MCF 10A (cell line): ENCODE measurements around the gene CDCA3. TPM values are rescaled to one million over a fixed set of nuclear protein-coding genes. Genes with fewer than 3 reads are reported as not detected.
"Not testable (repeated sequence)": the region's sequence is repeated elsewhere in the genome, so short reads cannot be mapped to it uniquely, and the experiment has no call there.

Experiments
- BruUV-seq: library from RNA; stranded (reverse); fragments of 400-500 nt; replicated peaks from 2 replicates; lab custom pipeline; 2021; lab: Mats Ljungman, UMichigan
- CTCF ChIA-PET: fragments of 300-600 bp; sonication (Branson Sonifier 250); formaldehyde crosslinking; extraction: SDS; loops from one replicate; lab custom pipeline; 2021; ENCODE audit warnings: antibody characterized with exemption, inconsistent platforms; lab: Yijun Ruan, JAX
- POLR2A ChIA-PET: fragments of 300-600, 350-650 bp; sonication (Branson Sonifier 250); formaldehyde crosslinking; extraction: SDS; loops from one replicate; lab custom pipeline; 2020; ENCODE audit warnings: antibody characterized with exemption, inconsistent platforms; lab: Yijun Ruan, JAX
- DNase-seq: peaks from one replicate; pipeline ENCODE4 v3.0.0-alpha.2; 2018; ENCODE audit not compliant: unreplicated experiment
- H3K27ac Mint-ChIP-seq: one replicate; pipeline ENCODE4 v1.8.0; 2022; ENCODE audit warnings: mild to moderate bottlenecking, low read depth, mixed read lengths; ENCODE audit not compliant: unreplicated experiment
- H3K27me3 Mint-ChIP-seq: one replicate; pipeline ENCODE4 v1.8.0; 2022; ENCODE audit warnings: mixed read lengths; ENCODE audit not compliant: insufficient read depth, unreplicated experiment
- H3K36me3 Mint-ChIP-seq: one replicate; pipeline ENCODE4 v1.8.0; 2022; ENCODE audit warnings: mild to moderate bottlenecking, moderate library complexity, mixed read lengths; ENCODE audit not compliant: insufficient read depth, unreplicated experiment
- H3K4me1 Mint-ChIP-seq: one replicate; pipeline ENCODE4 v1.8.0; 2022; ENCODE audit warnings: mixed read lengths; ENCODE audit not compliant: insufficient read depth, unreplicated experiment
- H3K4me3 Mint-ChIP-seq: one replicate; pipeline ENCODE4 v1.8.0; 2022; ENCODE audit warnings: mild to moderate bottlenecking, moderate library complexity, mixed read lengths; ENCODE audit not compliant: unreplicated experiment
- H3K9me3 Mint-ChIP-seq: one replicate; pipeline ENCODE4 v1.8.0; 2022; ENCODE audit warnings: mixed read lengths; ENCODE audit not compliant: unreplicated experiment
- intact Hi-C: fragments of 100-400 bp; cut with micrococcal nuclease; formaldehyde crosslinking; loops from 2 replicates; pipeline ENCODE4 v1.14.1; 2022
- total RNA-seq: library from RNA; stranded (reverse); gene quantifications from 2 replicates; pipeline ENCODE4 v1.2.3, GENCODE V29; 2022
- TF ChIP-seq, protein P1 (sequence below): fragments of 200-600 bp; IDR thresholded peaks from one replicate; pipeline ENCODE4 v1.8.0; 2022; ENCODE audit warnings: antibody characterized with exemption, mild to moderate bottlenecking; ENCODE audit not compliant: unreplicated experiment

The CDCA3 gene
- total RNA-seq, 1 experiment from 2014 or later = 25.5 TPM

DNA sequence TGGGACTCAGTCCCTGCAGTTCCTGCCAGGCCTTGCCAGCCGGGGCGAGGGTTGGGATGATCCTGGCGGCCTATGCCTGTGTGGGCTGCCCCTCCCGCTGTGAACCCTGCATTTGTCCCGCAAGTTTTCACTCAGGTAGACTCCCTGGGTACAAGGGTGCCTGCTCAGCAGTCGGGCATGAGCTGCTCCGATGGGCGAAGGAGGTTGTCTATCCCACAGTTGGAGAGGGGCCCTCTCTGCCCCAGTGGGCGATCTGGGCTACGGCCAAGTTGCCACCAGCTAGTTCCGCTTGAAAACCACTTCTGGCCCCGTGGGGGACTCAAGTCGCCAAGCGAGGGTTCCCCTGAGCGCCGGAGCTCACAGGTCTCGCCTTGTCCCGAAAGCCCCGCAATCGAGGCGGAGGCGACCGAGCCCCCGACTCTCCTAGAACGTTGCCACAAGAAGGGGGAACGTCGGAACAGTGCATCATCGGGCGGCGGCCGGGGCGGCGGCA is 15.9 kb upstream of the CDCA3 start:
- Mint-ChIP-seq H3K36me3 (peaks cover 74% of the 10 kb centered on the region), H3K4me3 (peak overlapping the region; percentile 86), H3K4me1 (peaks cover 25% of the 10 kb centered on the region), H3K9me3 (no peaks in the 10 kb centered on the region), H3K27me3 (no peaks in the 10 kb centered on the region), H3K27ac (peak overlapping the region; percentile 82)
- ChIA-PET POLR2A (interaction anchor here (0.7 to 7.1 kb wide), 13 partner anchors 9 to 151 kb away, joined by 3 to 130 read pairs (median 7); partner anchors contain the start of genes C12orf57, CDCA3, COPS7A and LPCAT3), CTCF (interaction anchor here (0.6 to 7.1 kb wide), 9 partner anchors 13 to 252 kb away, joined by 3 to 52 read pairs (median 4); partner anchors contain the start of genes C12orf57, C1RL and RNU7-1)
- intact Hi-C loops = no loop called here
- no TSS peak for BruUV-seq
- TF ChIP-seq, protein P1, sequence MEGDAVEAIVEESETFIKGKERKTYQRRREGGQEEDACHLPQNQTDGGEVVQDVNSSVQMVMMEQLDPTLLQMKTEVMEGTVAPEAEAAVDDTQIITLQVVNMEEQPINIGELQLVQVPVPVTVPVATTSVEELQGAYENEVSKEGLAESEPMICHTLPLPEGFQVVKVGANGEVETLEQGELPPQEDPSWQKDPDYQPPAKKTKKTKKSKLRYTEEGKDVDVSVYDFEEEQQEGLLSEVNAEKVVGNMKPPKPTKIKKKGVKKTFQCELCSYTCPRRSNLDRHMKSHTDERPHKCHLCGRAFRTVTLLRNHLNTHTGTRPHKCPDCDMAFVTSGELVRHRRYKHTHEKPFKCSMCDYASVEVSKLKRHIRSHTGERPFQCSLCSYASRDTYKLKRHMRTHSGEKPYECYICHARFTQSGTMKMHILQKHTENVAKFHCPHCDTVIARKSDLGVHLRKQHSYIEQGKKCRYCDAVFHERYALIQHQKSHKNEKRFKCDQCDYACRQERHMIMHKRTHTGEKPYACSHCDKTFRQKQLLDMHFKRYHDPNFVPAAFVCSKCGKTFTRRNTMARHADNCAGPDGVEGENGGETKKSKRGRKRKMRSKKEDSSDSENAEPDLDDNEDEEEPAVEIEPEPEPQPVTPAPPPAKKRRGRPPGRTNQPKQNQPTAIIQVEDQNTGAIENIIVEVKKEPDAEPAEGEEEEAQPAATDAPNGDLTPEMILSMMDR = no peak
- DNase-seq = no peak

GRCh38 chr12:6866163-6866919 is 15.3 kb upstream of the CDCA3 start:
- BruUV-seq = no TSS peak
- no peaks in the 10 kb centered on the region for H3K27me3 Mint-ChIP-seq
- ChIA-PET CTCF (interaction anchor here (0.5 to 7.1 kb wide), 9 partner anchors 10 to 113 kb away, joined by 3 to 52 read pairs (median 3); partner anchors contain the start of genes C12orf57 and RNU7-1), POLR2A (interaction anchor here (0.6 to 7.1 kb wide), 10 partner anchors 8 to 152 kb away, joined by 3 to 130 read pairs (median 4); partner anchors contain the start of genes C12orf57, CDCA3, LPCAT3 and MLF2)
- no peak for DNase-seq
- peaks cover 18% of the 10 kb centered on the region for H3K4me1 Mint-ChIP-seq
- no peaks in the 10 kb centered on the region for H3K9me3 Mint-ChIP-seq
- intact Hi-C loops = no loop called here
- H3K4me3 Mint-ChIP-seq = peak overlapping the region; percentile 86
- TF ChIP-seq, protein P1 = no peak
- peak overlapping the region; percentile 82 for H3K27ac Mint-ChIP-seq
- H3K36me3 Mint-ChIP-seq = peaks cover 76% of the 10 kb centered on the region

- BruUV-seq, DNase-seq, H3K4me3 Mint-ChIP-seq, intact Hi-C loops, H3K27ac Mint-ChIP-seq, H3K9me3 Mint-ChIP-seq, H3K27me3 Mint-ChIP-seq: not testable (repeated sequence)
- peaks cover 18% of the 10 kb centered on the region for H3K4me1 Mint-ChIP-seq
- POLR2A ChIA-PET = interaction anchor here (0.6 to 7.1 kb wide), 4 partner anchors 14 to 206 kb away, joined by 3 to 130 read pairs (median 4); partner anchors contain the start of genes CDCA3 and USP5
- H3K36me3 Mint-ChIP-seq = peaks cover 76% of the 10 kb centered on the region
- CTCF ChIA-PET = interaction anchor here (1.0 to 2.9 kb wide), 2 partner anchors 12 to 17 kb away, joined by 3 to 9 read pairs; no protein-coding TSS in a partner anchor
These were observed 14.2 kb upstream of the CDCA3 start for GRCh38 chr12:6865307-6865706.

DNA sequence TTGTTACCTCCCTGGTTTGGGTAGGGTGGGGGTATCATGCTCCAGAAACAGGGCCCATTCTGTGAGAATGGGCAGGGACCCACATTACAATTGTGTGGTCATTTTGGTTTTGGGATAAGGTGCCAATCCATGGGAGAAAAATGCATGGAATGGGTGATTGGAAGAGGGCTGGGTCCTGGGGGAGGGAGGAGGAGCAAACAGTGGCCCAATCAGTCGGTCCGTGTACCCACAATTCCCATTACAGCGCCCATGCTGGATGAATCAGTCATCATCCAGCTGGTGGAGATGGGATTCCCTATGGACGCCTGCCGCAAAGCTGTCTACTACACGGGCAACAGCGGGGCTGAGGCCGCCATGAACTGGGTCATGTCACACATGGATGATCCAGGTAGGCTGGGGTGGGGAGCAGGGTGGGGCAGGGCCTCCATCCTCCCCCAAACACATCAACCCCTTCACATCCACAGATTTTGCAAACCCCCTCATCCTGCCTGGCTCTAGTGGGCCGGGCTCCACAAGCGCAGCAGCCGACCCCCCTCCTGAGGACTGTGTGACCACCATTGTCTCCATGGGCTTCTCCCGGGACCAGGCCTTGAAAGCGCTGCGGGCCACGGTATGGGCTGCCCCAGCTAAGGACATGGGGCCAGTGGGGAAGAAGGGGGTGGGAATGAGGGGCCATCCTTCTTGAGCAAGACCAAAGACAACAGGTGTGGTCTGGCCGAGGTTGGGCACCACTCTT is 12.7 kb upstream of the CDCA3 start:
- no peaks in the 10 kb centered on the region for H3K9me3 Mint-ChIP-seq
- DNase-seq = no peak
- peaks cover 70% of the 10 kb centered on the region for H3K36me3 Mint-ChIP-seq
- H3K27ac Mint-ChIP-seq = no peak overlapping the region
- H3K4me3 Mint-ChIP-seq = no peak overlapping the region
- ChIA-PET CTCF (interaction anchor here (0.8 to 2.0 kb wide), 3 partner anchors 9 to 98 kb away, joined by 3 to 10 read pairs (median 3); partner anchors contain the start of gene SPSB2), POLR2A (interaction anchor here (0.7 to 7.1 kb wide), 2 partner anchors 12 to 82 kb away, joined by 3 to 130 read pairs; partner anchors contain the start of genes CDCA3 and USP5)
- H3K27me3 Mint-ChIP-seq = no peaks in the 10 kb centered on the region
- no TSS peak for BruUV-seq
- H3K4me1 Mint-ChIP-seq = peaks cover 8% of the 10 kb centered on the region
- TF ChIP-seq, protein P1 = no peak
- intact Hi-C loops = no loop called here
